Endothelial cell of umbilical vein (primary cell): ENCODE data around the gene MBNL2. TPM values are rescaled to one million over a fixed set of nuclear protein-coding genes. Genes with fewer than 3 reads are reported as not detected.
A peak's percentile ranks its signal among the peaks of the same experiment; 100 is the strongest.

ENCODE experiments used
- BruUV-seq: library from RNA; stranded (reverse); fragments of 400-500 nt; replicated peaks from 2 replicates; lab custom pipeline; 2021; lab: Mats Ljungman, UMichigan
- CTCF ChIA-PET: fragments of 300-600, 350-600 bp; sonication (Branson Sonifier 250); formaldehyde crosslinking; loops from one replicate; lab custom pipeline; 2021; ENCODE audit warnings: antibody characterized with exemption, inconsistent platforms; lab: Charles Lee
- POLR2A ChIA-PET: fragments of 300-600, 350-600 bp; sonication (Branson Sonifier 250); formaldehyde crosslinking; loops from one replicate; lab custom pipeline; 2021; ENCODE audit warnings: antibody characterized with exemption, inconsistent platforms; lab: Charles Lee
- DNase-seq: peaks from one replicate; pipeline ENCODE4 v3.0.0-alpha.2; 2011; ENCODE audit warnings: low read depth, low spot score
- FAIRE-seq: peaks from 2 replicates; lab custom pipeline; 2011; peaks lifted over from hg19 to GRCh38; lab: Jason Lieb, UNC
- H2AFZ ChIP-seq: 2 replicates; pipeline ENCODE4 v1.6.0; 2012; ENCODE audit warnings: low read depth, low read length, control low read depth, inconsistent platforms
- H3K27ac ChIP-seq: 2 replicates; pipeline ENCODE4 v1.5.1; 2011; ENCODE audit warnings: low read depth, mild to moderate bottlenecking, control low read depth, low read length, moderate library complexity; ENCODE audit not compliant: insufficient read depth
- H3K27me3 ChIP-seq, 2 experiments: 2 replicates each; pipeline versions ENCODE4 v1.6.0 to v1.6.1; 2011; ENCODE audit warnings: low read length in 2 of 2, mixed read lengths in 1 of 2; ENCODE audit not compliant: control insufficient read depth in 2 of 2, insufficient read depth in 2 of 2
- H3K36me3 ChIP-seq, 2 experiments: 2 replicates in 1 of 2; 3 replicates in 1 of 2; pipeline ENCODE4 v1.5.1; 2011; ENCODE audit warnings: low read length in 2 of 2, mild to moderate bottlenecking in 1 of 2, moderate library complexity in 1 of 2; ENCODE audit not compliant: control insufficient read depth in 2 of 2, insufficient read depth in 2 of 2; ENCODE audit errors: extremely low read depth in 1 of 2
- H3K4me1 ChIP-seq: 3 replicates; pipeline ENCODE4 v1.5.1; 2011; ENCODE audit warnings: mild to moderate bottlenecking, low read length; ENCODE audit not compliant: control insufficient read depth, insufficient read depth; ENCODE audit errors: extremely low read depth
- H3K4me2 ChIP-seq: 2 replicates; pipeline ENCODE4 v1.6.1; 2011; ENCODE audit warnings: low read length, control low read depth, mixed read lengths; ENCODE audit not compliant: insufficient read depth
- H3K4me3 ChIP-seq, 3 experiments: fragments of 200-600 bp in 1 of 3; sonication (generic), shearing (Covaris generic) in 1 of 3; replicated peaks in 1 of 3; 2 replicates each; pipeline ENCODE4 v1.5.1; 2011 to 2016; ENCODE audit warnings: control low read depth in 3 of 3, low read length in 3 of 3, mild to moderate bottlenecking in 2 of 3, inconsistent platforms in 1 of 3, low read depth in 1 of 3, moderate library complexity in 1 of 3; ENCODE audit not compliant: insufficient read depth in 1 of 3
- H3K79me2 ChIP-seq: 2 replicates; pipeline ENCODE4 v1.6.0; 2012; ENCODE audit warnings: low read length, inconsistent platforms; ENCODE audit not compliant: control insufficient read depth, insufficient read depth
- H3K9ac ChIP-seq: replicated peaks from 2 replicates; pipeline ENCODE3; 2011; ENCODE audit warnings: low read length, control low read depth; ENCODE audit not compliant: insufficient read depth; ENCODE audit errors: extremely low read depth
- H3K9me1 ChIP-seq: replicated peaks from 3 replicates; pipeline ENCODE4 v1.6.0; 2011; ENCODE audit warnings: mild to moderate bottlenecking, low read length; ENCODE audit not compliant: control insufficient read depth, insufficient read depth; ENCODE audit errors: extremely low read depth
- H3K9me3 ChIP-seq: replicated peaks from 2 replicates; pipeline ENCODE4 v1.5.1; 2012; ENCODE audit warnings: low read length, inconsistent platforms; ENCODE audit not compliant: control insufficient read depth, insufficient read depth
- H4K20me1 ChIP-seq: replicated peaks from 2 replicates; pipeline ENCODE3; 2011; ENCODE audit warnings: mild to moderate bottlenecking, low read length; ENCODE audit not compliant: control insufficient read depth, insufficient read depth; ENCODE audit errors: extremely low read depth
- EZH2 ChIP-seq: IDR thresholded peaks from 2 replicates; pipeline ENCODE4 v1.6.1; 2012; ENCODE audit warnings: borderline replicate concordance, low read depth, mild to moderate bottlenecking, moderate library complexity, low read length, inconsistent platforms; ENCODE audit not compliant: severe bottlenecking
- FOS ChIP-seq: IDR thresholded peaks from 2 replicates; pipeline ENCODE4 v1.6.1; 2011; ENCODE audit warnings: mild to moderate bottlenecking, low read length, moderate library complexity, borderline replicate concordance; ENCODE audit not compliant: insufficient read depth
- GATA2 ChIP-seq: IDR thresholded peaks from 2 replicates; pipeline ENCODE4 v1.7.0; 2011; ENCODE audit warnings: low read depth, mild to moderate bottlenecking, moderate library complexity, mixed read lengths, low read length; ENCODE audit not compliant: insufficient read length, insufficient read depth
- JUN ChIP-seq: IDR thresholded peaks from 2 replicates; pipeline ENCODE4 v1.6.1; 2011; ENCODE audit warnings: borderline replicate concordance, low read depth; ENCODE audit not compliant: insufficient read length, insufficient read depth
- MAX ChIP-seq: IDR thresholded peaks from 2 replicates; pipeline ENCODE4 v1.6.1; 2011; ENCODE audit not compliant: insufficient read depth, insufficient read length
- MYC ChIP-seq: IDR thresholded peaks from one replicate; pipeline ENCODE4 v1.6.1; 2011; ENCODE audit warnings: mild to moderate bottlenecking, low read depth, low read length
- POLR2A ChIP-seq: IDR thresholded peaks from 2 replicates; pipeline ENCODE4 v1.6.1; 2012; ENCODE audit warnings: low read depth, mild to moderate bottlenecking, control low read depth, low read length
- POLR2AphosphoS5 ChIP-seq: IDR thresholded peaks from 2 replicates; pipeline ENCODE4 v1.6.1; 2012; ENCODE audit warnings: low read depth, mild to moderate bottlenecking, control low read depth, low read length, moderate library complexity; ENCODE audit not compliant: insufficient read depth
- dilution Hi-C: fragments of 300-500 bp; cut with MboI; formaldehyde crosslinking; loops from one replicate; pipeline ENCODE4 v1.15.0; 2019; ENCODE audit warnings: low sequenced_read_pairs; ENCODE audit not compliant: extremely low pct_ligation_motif_present
- intact Hi-C: fragments of 100-400 bp; cut with micrococcal nuclease; formaldehyde crosslinking; loops from one replicate; pipeline ENCODE4 v1.10.0; 2022
- polyA plus RNA-seq, 4 experiments: library from polyadenylated mRNA; depleted of rRNA in 3 of 4; stranded (reverse) in 3 of 4; unstranded in 1 of 4; fragments of >200 nt; gene quantifications; 2 replicates each; pipeline versions ENCODE4 v1.2.1 to v1.2.3, GENCODE V29; 2011 to 2012; ENCODE audit warnings: missing spikeins in 1 of 4
- total RNA-seq: library from RNA; stranded (reverse); gene quantifications from 2 replicates; pipeline ENCODE4 v1.2.3, GENCODE V29; 2021
- TF ChIP-seq, protein P1 (sequence below), 2 donors: IDR thresholded peaks; 1 replicate in 1 of 2; 2 replicates in 1 of 2; pipeline ENCODE4 v1.5.1; 2011; ENCODE audit warnings: low read length in 2 of 2, mild to moderate bottlenecking in 2 of 2, moderate library complexity in 2 of 2, control low read depth in 1 of 2, inconsistent platforms in 1 of 2, low read depth in 1 of 2; ENCODE audit not compliant: insufficient read depth in 1 of 2; ENCODE audit errors: extremely low read depth in 1 of 2

MBNL2 gene
- total and polyA plus RNA-seq, 2 donors (not counting 3 experiments of a cell fraction or from before 2014, with no cell fraction given) = 32.9 to 76.5 TPM

DNA sequence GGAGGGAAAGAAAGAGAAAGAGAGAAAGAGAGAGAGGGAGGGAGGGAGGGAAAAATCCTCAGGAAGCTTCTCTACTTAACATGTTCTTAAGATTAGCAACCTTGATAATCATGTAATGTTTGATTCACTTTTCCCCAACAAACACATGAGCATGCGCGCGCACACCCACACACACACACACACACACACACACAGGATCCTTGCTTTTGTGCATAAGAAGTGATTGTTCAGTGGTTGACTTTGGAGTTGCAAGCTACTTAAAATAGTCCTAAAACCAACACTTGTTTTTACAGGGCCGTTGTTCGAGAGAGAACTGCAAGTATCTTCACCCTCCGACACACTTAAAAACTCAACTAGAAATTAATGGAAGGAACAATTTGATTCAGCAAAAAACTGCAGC lies 111.8 kb downstream of the MBNL2 start:
- no peaks in the 10 kb centered on the region for H3K9me1 ChIP-seq
- H3K4me1 ChIP-seq = peaks cover 19% of the 10 kb centered on the region
- no peak for TF ChIP-seq MAX
- TF ChIP-seq, protein P1, sequence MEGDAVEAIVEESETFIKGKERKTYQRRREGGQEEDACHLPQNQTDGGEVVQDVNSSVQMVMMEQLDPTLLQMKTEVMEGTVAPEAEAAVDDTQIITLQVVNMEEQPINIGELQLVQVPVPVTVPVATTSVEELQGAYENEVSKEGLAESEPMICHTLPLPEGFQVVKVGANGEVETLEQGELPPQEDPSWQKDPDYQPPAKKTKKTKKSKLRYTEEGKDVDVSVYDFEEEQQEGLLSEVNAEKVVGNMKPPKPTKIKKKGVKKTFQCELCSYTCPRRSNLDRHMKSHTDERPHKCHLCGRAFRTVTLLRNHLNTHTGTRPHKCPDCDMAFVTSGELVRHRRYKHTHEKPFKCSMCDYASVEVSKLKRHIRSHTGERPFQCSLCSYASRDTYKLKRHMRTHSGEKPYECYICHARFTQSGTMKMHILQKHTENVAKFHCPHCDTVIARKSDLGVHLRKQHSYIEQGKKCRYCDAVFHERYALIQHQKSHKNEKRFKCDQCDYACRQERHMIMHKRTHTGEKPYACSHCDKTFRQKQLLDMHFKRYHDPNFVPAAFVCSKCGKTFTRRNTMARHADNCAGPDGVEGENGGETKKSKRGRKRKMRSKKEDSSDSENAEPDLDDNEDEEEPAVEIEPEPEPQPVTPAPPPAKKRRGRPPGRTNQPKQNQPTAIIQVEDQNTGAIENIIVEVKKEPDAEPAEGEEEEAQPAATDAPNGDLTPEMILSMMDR (IDR thresholded peaks at IDR 0.05; ENCODE audit: extremely low read depth in 1 of 2, insufficient read depth in 1 of 2, low read depth in 1 of 2, low read length in 2 of 2) = peak in 1 of 2 donors; percentile 2
- CTCF ChIA-PET = interaction anchor here (1.2 to 2.7 kb wide), 8 partner anchors 8 to 224 kb away, joined by 3 to 10 read pairs (median 4); no protein-coding TSS in a partner anchor
- H3K27me3 ChIP-seq = no peaks in the 10 kb centered on the region
- no peak overlapping the region for H3K27ac ChIP-seq
- no peaks in the 10 kb centered on the region for H3K9me3 ChIP-seq
- intact Hi-C loops = loop anchor here (2.0 kb wide), 1 partner anchor 75 kb away; no protein-coding TSS in a partner anchor
- dilution Hi-C loops = no loop called here
- H3K4me3 ChIP-seq = no peak overlapping the region
- no peaks in the 10 kb centered on the region for H4K20me1 ChIP-seq
- POLR2A ChIA-PET = no interaction called here
- H3K79me2 ChIP-seq = peaks cover 26% of the 10 kb centered on the region
- peak; percentile 43 for DNase-seq
- no TSS peak for BruUV-seq
- no peak overlapping the region for H3K4me2 ChIP-seq
- no peak overlapping the region for H2AFZ ChIP-seq
- H3K9ac ChIP-seq = no peak overlapping the region
- FAIRE-seq = no peak
- H3K36me3 ChIP-seq = peaks cover 5 to 9% of the 10 kb centered on the region in 2 experiments

DNA sequence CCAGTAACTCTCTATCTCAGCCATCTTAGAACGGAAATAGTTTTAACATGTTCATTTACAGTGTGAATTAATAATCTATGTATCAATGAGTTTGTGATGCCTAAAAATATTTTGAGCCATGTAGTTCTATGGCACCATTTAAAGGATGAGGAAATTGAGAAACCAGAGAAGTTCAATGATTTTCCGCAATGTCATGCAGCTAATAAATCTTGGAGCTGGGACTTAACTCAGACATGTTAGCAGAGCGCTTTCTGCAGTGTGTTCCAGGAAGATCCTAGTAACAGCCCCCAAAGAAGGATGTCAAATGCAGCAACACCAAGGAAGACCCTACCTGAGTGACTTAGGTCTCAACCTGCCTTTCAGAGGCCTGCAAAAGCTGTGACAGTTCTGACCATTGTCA lies 112.6 kb downstream of the MBNL2 start:
- peak overlapping the region; percentile 28 for H3K9ac ChIP-seq
- ChIA-PET POLR2A (no interaction called here), CTCF (interaction anchor here (0.8 to 2.7 kb wide), 12 partner anchors 8 to 317 kb away, joined by 3 to 10 read pairs (median 4); no protein-coding TSS in a partner anchor)
- H3K79me2 ChIP-seq = peaks cover 28% of the 10 kb centered on the region
- dilution Hi-C loops = no loop called here
- no peak overlapping the region for H2AFZ ChIP-seq
- H3K4me1 ChIP-seq = peaks cover 18% of the 10 kb centered on the region
- H3K27ac ChIP-seq = peak overlapping the region; percentile 77
- H3K4me3 ChIP-seq = no peak overlapping the region
- peaks cover 5 to 16% of the 10 kb centered on the region in 2 experiments for H3K36me3 ChIP-seq
- peak overlapping the region; percentile 37 for H3K4me2 ChIP-seq
- no peaks in the 10 kb centered on the region for H3K27me3 ChIP-seq
- TF ChIP-seq EZH2 = no peak
- TF ChIP-seq POLR2AphosphoS5 = no peak
- TF ChIP-seq MAX = no peak
- TF ChIP-seq GATA2 = no peak
- no peak for TF ChIP-seq MYC
- no peak for TF ChIP-seq POLR2A
- TF ChIP-seq FOS = no peak
- no peak for TF ChIP-seq JUN
- TF ChIP-seq, protein P1 (IDR thresholded peaks at IDR 0.05; ENCODE audit: extremely low read depth in 1 of 2, insufficient read depth in 1 of 2, low read depth in 1 of 2, low read length in 2 of 2) = no peak
- intact Hi-C loops = loop anchor here (2.0 kb wide), 1 partner anchor 76 kb away; no protein-coding TSS in a partner anchor
- DNase-seq = no peak
- H4K20me1 ChIP-seq = no peaks in the 10 kb centered on the region
- BruUV-seq = no TSS peak
- FAIRE-seq = no peak
- no peaks in the 10 kb centered on the region for H3K9me1 ChIP-seq
- H3K9me3 ChIP-seq = no peaks in the 10 kb centered on the region
